Epithelial cell of prostate (primary cell): Measurements from ENCODE around the gene AXL.
"Not testable (repeated sequence)": the region's sequence is repeated elsewhere in the genome, so short reads cannot be mapped to it uniquely, and the experiment has no call there.

Experiments
- DNase-seq: peaks from one replicate; pipeline ENCODE4 v3.0.0-alpha.2; 2011; ENCODE audit warnings: low read depth, low spot score
- H3K27ac ChIP-seq: fragments of 450-650 bp; 2 replicates; pipeline ENCODE4 v1.5.1; 2017; ENCODE audit warnings: mild to moderate bottlenecking

Gene AXL

DNA sequence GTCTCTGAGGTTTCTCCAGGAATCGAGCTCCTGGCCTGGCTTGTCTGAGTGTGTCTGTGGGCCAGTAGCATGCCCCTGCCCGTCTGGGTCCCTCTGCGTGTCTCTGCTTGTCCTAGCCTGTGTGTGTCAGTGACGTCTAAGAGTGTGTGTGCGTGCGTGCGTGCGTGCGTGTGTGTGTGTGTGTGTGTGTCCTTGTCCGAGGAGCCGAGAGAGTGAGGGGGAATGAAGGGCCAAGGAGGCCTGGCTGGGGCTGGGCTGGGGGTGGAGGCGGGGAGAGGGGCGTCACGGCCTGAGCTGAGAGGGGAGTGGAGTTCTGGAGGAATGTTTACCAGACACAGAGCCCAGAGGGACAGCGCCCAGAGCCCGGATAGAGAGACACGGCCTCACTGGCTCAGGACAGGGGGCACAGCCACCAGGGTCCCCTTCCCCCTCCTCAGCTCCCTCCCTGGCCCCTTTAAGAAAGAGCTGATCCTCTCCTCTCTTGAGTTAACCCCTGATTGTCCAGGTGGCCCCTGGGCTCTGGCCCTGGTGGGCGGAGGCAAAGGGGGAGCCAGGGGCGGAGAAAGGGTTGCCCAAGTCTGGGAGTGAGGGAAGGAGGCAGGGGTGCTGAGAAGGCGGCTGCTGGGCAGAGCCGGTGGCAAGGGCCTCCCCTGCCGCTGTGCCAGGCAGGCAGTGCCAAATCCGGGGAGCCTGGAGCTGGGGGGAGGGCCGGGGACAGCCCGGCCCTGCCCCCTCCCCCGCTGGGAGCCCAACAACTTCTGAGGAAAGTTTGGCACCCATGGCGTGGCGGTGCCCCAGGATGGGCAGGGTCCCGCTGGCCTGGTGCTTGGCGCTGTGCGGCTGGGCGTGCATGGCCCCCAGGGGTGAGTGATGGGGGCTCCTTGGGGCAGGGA, at the start of gene AXL:
TSS of gene AXL (plus strand) at position 609 of the 893 bp plus-strand sequence. CDS start at position 779, 170 bp downstream.
- peak within 1 kb of the TSS; percentile 77 for H3K27ac ChIP-seq

DNA sequence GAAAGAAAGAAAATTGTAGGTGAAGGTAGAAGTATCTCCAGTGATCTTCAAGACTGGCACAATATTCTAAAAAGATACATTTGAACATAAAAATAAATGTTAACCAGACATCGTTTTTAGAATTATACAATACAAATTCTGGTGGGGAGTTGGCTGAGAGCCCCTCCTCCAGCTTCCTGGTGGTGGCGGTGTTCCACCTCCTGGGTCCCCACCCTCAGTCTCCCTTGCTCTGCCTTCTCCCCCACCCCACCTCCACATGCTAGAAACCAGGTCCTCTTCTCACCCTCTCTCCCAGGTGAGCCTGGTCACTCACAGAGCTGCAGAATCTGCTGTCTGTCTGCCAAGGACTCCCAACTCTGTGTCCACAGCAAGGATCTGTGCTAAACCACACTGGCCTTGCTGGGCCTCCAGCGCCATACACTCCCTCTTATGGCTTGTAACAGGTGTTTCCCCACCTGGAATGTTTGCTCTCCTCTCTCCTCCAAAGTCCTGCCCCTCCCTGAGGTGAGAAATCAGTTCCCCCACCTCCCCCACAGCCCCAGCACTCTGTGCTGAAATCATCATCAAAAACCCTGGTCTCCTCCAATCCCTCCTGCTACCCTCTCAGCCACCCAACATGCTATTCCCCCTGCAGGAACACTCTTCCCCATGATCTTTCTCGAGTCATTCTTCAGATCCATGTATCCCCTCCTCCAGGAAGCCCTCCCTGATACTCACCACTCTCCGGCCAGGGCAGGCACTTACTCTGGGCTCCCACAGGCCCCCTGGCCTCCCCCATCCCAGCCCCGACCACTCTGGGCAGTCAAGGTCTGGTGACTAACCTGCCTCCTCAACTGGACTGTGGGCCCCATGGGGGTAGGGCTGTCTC, 46.5 kb upstream of the AXL start:
- DNase-seq = no peak
- H3K27ac ChIP-seq = no peak overlapping the region

More for the DNA sequence above, at the start of gene AXL:
- peak; percentile 91 for DNase-seq

DNA sequence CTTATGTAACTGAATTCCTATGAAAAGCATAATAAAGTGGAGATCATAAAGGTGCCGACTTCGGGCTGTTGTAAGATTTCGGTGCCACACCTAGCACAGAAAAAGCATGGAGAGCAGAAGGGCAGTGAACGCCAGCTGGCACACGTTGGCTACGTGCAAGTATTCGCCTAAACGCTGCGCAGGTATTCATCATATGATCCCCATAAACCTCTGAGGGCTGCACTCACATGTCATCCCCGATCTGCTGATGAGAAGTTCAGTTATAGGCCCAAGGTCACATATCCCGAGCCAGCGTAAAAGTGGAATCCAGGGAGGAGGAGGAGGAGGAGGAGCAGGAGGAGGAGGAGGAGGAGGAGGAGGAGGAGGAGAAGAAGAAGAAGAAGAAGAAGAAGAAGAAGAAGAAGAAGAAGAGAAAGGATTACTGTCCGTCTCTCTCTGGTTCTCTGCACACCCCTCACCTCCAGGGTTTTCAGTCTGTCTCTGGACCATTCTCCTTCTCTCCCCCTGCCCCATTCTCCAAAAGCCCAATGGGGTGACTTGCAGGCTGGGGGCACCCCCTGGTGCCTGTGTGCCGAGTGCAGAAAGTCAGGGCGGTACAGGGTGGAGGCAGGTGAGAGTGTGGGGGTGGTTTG, 44.6 kb upstream of the AXL start:
- H3K27ac ChIP-seq = no peak overlapping the region
- DNase-seq = peak; percentile 31

DNA sequence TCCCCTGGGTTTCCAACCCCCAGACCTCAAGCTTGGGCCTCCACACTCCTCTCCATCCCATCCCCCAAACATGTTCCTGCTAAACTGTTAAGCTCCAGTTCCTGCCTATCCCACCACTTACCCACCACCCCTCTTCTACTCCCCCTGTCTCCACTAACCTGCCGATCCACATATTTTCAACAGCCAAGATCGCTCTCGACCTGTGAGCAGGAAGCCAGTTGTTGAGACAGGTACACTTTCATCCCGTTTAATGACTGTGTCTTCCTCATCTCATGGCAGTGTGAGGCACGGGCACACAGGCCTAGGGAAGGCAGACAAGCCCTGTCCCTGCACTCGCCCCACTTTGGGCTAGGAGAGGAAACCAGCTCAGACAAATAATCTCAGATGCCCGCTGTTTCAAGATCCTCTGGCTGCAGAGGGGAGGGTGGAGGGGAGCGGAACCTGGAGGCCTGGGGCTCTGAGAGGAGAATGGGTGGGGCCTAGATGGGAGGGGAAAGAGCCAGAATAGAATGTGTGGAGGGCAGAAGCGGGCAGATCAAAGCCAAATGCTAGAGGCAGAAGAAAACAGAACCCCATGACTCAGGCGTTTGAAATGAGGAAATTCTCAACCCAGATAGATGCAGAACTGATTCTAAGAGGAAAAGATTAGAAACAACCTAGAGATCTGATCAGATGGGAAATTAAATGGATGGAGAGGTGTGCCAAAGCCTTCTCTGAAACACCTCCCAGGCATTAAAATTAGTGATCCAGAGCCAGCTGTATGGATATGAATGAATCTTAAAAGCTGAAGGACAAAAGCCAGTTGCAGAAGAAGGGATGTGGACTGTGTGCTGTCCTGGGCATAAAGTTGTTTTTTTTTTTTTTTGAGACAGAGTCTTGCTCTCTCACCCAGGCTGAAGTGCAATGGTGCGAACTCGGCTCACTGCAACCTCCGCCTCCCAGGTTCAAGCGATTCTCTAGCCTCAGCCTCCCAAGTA, 42.9 kb upstream of the AXL start:
- peak; percentile 53 for DNase-seq
- peak overlapping the region; percentile 49 for H3K27ac ChIP-seq

DNA sequence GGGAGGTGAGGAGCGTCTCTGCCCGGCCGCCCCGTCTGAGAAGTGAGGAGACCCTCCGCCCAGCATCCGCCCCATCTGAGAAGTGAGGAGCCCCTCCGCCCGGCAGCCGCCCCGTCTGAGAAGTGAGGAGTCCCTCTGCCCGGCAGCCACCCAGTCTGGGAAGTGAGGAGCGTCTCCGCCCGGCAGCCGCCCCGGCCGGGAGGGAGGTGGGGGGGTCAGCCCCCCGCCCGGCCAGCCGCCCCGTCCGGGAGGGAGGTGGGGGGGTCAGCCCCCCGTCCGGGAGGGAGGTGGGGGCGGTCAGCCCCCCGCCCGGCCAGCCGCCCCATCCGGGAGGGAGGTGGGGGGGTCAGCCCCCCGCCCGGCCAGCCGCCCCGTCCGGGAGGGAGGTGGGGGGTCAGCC, 38.9 kb upstream of the AXL start:
- DNase-seq, H3K27ac ChIP-seq: not testable (repeated sequence)

DNA sequence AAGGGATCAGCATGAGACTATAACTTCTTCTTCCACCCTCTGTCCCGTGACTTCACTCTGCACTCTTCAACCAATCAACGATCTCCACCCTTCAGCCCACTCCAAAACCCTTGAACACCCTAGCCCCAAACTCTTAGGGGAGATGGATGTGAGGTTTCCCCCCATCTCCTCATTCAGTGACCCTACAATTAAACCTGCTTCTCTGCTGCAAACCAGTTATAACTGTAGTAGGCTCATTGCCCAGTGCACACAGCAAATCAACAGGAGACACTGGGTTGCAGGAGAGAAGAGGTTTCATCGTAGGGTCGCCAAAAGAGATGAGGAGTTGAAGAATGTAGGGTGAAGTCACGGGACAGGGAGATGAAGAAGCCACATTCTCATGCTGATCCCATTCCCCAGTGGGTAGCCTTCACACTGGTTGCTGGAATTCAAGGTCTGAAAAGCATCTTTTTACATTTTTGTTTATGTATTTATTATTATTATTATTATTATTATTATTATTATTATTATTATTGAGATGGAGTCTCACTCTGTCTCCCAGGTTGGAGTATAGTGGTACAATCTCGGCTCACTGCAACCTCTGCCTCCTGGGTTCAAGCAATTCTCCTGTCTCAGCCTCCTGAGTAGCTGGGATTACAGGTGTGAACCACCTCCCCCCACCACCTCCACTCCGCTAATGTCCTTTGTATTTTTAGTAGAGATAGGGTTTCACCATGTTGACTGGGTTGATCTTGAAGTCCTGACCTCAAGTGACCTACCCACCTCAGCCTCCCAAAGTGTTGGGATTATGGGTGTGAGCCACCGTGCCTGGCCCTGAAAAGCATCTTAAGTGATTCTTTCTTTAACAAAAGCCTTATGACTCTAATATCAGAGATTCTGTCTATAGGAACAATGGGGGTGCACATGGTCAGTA, 31.8 kb upstream of the AXL start:
- no peak for DNase-seq
- no peak overlapping the region for H3K27ac ChIP-seq

DNA sequence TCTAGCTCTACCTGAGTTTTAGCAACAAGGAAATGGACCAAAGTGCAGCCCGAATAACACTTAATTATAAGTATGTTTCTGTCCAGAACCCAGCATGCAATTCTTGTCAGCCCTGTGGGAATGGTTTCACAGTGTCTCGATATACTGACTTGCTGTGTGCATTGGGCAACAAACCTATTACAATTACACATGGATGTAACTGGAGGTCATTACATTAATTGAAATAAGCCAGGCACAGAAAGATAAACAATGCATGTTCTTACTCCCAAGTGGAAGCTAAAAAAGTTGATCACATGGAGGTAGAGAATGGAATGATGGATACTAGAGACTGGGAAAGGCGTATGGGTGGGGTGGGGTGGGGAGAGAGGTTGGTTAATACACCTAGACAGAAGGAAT, 31.1 kb upstream of the AXL start:
- no peak overlapping the region for H3K27ac ChIP-seq
- no peak for DNase-seq

DNA sequence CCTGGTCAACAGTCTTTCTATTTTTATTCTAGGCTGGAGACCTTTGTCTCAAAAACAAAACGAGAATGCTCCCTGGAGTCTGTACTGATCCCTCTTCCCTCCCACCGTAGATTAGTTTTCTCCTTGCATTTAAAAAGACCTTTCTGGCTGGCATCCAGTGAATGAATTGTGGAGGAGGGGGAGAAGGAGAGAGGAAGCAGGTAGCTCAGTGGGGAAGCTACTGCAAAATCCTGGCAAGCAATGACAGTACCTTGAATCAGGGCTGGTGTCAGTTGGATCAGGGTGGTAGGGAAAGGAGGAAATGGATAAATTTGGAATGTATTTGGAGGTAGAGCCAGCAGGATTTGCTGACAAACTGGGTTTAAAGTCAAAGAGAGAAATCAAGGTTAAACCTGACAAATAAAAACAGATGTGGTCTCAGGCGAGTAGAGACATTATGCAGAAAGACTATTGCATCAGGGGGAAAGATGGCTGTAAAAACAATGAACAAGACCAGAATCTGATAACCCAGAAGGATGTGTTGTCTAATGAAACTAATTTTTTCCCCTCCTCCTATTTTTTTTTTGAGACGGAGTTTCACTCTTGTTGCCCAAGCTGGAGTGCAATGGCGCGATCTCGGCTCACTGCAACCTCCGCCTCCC, 29.5 kb upstream of the AXL start:
- no peak for DNase-seq
- H3K27ac ChIP-seq = no peak overlapping the region

DNA sequence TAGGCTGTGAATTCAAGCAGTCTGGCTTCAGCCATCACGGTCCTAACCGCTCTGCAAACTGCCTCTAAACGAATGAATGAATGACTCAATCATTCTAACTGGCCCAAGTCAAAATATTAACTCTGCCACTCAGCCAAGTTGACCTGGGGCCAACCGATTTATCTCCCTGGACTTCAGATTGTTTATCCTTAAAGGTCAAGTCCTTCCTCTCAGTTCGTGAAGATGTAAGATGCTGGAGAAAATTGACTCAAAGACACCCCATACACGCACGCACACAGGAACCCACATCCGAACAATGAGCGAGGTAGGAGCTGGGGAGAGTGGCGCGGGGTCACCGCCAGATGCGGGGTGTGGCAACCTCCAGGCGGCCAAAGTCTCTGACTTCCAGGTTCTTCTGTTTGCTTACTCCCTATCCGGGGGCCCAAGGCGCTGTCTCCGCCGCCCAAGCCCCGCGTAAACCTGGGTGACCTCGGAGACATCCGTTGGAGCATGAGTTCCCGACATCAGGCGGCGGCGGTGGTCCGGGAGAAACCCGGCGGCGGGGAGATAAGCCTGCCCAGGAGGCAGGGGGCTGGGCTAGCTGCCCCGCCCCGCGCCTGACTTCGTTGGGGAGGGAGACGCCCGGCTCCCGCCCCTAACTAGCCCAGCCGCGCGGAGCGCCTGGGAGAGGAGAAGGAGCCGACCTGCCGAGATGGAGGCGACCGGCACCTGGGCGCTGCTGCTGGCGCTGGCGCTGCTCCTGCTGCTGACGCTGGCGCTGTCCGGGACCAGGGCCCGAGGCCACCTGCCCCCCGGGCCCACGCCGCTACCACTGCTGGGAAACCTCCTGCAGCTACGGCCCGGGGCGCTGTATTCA, 26.2 kb upstream of the AXL start, which contains the start of gene CYP2S1:
TSS of gene CYP2S1 (plus strand) at position 646 of the 856 bp plus-strand sequence. CDS start at position 692, 46 bp downstream.
- no peak within 1 kb of the TSS for H3K27ac ChIP-seq
- no peak for DNase-seq

DNA sequence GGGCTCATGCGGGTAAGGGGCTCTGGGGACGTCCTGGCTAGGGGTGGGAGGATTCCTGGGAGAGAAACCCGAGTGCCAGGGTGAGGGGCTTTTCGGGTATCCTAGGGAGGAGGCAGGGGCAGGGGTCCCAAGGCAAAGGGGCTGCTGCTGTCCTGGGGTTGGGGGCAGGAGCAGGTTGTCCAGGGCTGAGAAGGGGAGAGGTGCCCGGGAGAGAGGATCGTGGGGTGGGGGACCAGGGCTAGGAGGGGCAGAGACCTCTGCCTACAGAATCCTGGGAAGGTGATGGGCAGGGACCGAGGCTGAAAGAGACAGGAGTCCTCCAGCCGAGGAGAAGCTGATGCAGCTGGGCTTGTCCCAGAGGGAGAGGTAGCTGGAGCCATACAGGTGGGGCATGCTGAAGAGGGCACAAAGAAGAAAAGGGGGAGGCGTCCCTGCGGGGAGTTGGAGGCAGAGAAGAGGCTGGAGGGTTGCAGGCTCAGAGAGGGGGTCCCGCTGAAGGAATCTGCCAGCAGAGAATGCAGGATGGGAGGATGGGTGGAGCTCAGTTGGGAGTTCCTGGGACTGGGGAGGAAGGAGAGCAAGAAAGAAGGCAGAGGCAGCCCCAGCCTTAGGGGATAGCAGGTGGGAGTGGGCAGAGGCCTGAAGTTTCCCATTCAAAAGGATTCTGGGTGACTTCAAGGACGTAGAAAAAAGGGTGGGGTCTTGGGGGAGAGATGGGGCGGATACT, 25.4 kb upstream of the AXL start:
- H3K27ac ChIP-seq = no peak overlapping the region
- no peak for DNase-seq

DNA sequence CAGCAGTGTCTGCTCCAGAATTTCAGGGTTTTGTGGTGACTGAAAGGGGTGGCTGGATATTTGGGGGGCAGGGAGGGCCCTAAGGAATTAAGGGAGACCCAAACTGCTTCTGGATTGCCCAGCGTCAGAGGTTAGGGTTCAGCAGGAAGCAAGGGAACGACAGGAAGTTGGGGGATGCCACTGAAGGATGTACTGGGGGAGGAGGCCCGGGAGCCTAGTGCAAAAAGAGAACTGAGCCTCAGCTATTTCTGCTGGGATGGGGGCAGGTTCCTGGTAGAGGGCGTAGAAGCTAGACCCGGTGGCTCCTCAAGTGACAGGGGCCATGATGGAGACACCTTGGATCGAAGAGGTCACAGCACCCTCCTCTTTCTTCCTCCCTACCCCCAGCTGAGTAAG, 24.9 kb upstream of the AXL start:
- no peak for DNase-seq
- H3K27ac ChIP-seq = no peak overlapping the region

DNA sequence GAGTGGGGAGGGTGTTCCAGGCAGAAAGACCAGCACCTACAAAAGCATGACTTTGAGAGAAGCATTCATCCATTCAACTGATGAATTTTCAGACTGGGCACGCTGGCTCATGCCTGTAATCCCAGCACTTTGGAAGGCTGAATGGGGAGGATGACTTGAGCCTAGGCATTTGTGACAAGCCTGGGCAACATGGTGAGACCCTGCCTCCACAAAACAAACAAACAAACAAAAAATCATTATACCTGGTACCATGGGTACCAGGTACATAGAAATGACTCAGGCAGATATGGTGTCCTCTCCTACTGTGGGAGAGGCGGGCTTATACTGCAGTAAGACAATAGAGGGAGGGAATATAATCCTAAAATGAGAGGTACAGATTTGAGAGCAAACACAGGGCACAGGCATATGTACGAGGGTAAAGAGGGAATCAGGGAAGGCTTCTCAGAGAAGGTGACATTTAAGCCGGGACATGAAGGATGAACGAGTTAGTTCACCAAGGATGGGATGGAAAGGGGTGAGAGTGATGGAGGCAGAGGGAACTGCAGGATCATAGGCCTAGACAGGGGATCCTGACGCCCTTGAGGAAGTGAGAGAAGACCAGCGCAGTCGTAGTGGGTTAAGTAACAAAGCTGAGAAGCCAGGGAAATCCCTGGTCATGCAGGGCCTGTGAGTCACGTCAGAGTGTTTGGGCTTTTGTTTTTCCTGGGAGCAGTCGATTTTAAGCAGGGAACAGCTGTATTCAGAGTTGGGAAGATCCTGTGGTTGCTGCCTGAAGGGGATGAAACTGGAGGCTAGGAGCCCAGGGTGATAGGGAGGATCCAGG, 23.1 kb upstream of the AXL start:
- H3K27ac ChIP-seq = peak overlapping the region; percentile 75
- DNase-seq = peak; percentile 90

DNA sequence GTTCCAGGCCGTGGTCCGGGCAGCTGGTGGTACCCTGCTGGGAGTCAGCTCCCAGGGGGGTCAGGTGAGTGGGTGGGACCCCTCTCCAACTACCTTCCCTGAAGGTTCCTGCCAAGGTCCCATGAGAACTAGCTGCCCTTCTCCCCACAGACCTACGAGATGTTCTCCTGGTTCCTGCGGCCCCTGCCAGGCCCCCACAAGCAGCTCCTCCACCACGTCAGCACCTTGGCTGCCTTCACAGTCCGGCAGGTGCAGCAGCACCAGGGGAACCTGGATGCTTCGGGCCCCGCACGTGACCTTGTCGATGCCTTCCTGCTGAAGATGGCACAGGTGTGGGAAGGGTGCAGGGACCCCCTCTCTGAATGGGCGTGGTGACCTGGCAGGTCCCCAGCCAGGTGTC, 20.5 kb upstream of the AXL start:
- no peak overlapping the region for H3K27ac ChIP-seq

DNA sequence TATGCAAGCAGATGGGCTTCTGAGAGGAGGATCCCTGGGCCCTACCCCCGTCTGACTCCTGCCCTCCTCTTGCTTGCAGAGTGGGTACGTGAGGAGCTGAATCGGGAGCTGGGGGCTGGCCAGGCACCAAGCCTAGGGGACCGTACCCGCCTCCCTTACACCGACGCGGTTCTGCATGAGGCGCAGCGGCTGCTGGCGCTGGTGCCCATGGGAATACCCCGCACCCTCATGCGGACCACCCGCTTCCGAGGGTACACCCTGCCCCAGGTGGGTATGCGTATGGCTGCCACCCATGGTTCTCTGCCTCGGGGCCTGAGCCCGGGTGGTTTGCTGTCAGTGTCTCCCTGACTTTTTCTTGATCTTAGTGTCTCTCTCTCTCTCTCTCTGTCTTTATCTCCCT, 15.7 kb upstream of the AXL start:
- no peak overlapping the region for H3K27ac ChIP-seq
- no peak for DNase-seq

More for the DNA sequence above, 20.5 kb upstream of the AXL start:
- no peak for DNase-seq

DNA sequence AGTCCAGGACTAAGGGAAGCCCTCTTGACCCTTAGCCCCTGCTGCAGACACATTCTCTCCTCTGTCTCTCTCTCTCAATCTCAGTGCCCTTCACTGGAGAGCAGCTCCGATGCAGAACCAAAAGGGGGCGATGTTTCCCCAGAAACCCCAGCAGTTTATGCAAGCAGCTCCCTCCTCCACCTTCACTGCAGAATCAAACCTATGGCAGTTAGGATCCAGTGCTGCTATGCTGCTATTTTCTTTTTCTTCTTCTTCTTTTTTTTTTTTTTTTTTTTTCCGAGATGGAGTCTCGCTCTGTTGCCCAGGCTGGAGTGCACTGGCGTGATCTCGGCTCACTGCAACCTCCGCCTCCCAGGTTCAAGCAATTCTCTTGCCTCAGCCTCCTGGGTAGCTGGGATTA, 14.7 kb upstream of the AXL start:
- not testable (repeated sequence) for H3K27ac ChIP-seq, DNase-seq

DNA sequence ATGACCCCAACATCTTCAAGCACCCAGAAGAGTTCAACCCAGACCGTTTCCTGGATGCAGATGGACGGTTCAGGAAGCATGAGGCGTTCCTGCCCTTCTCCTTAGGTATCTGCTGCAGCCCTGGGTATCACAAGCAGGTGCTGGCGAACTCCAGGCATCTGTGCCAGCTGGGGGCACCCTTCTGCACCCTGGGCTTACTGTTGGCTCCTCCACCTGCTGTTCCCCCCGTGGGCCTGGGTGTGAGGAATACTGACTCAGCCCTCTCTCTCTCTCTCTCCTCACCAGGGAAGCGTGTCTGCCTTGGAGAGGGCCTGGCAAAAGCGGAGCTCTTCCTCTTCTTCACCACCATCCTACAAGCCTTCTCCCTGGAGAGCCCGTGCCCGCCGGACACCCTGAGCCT, 13.0 kb upstream of the AXL start:
- no peak for DNase-seq
- H3K27ac ChIP-seq = no peak overlapping the region
